ENCODE measurements around the gene DNAJC30. TPM values are rescaled to one million over a fixed set of nuclear protein-coding genes. Genes with fewer than 3 reads are reported as not detected.

Gene DNAJC30
- 20.2 TPM for polyA plus RNA-seq (2012; ENCODE audit: insufficient read depth, insufficient read length, low read depth)

DNA sequence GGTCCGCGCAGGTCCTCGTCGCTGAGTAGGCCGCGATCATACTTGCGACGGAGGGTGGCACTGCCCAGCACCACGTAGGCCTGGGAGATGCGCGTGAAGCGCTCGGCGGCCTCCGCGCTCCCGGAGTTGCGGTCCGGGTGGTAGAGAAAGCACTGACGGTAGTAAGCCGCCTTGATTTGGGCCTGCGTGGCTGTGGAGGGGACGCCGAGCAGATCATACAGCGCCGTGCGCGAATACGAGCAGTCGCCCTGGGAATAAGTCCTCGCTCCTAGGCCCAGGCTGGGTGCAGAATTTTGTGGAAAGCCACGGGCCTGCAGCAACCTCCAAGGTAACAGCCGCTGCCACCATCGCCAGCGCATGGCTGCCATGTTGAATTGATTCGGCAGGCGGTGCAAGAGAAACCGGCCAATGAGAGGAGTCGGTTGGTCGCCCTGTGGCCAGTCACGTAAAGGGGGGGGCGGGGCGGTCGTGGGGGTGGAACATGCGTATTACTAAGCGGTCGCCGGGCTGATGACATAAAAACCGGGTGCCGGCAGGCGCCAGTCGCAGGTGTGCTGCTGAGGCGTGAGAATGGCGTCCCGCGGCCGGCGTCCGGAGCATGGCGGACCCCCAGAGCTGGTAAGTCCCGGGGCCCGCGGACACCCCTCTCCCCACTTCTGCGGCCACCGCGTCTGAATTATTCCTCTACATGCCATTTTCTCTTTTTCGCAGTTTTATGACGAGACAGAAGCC is at the start of gene DNAJC30, which contains the start of gene BUD23:
TSS of gene DNAJC30 (minus strand) at position 398 of the 732 bp plus-strand sequence. CDS start at position 368, 30 bp downstream.
TSS of gene BUD23 (plus strand) at position 542 of the 732 bp plus-strand sequence. CDS start at position 571, 29 bp downstream.
- H3K4me1 ChIP-seq, result no peaks in the 10 kb centered on the region
- H3K36me3 ChIP-seq, result peaks cover 20% of the 10 kb centered on the region
- no peaks in the 10 kb centered on the region for H3K9me3 ChIP-seq
- TF ChIP-seq, protein P1, sequence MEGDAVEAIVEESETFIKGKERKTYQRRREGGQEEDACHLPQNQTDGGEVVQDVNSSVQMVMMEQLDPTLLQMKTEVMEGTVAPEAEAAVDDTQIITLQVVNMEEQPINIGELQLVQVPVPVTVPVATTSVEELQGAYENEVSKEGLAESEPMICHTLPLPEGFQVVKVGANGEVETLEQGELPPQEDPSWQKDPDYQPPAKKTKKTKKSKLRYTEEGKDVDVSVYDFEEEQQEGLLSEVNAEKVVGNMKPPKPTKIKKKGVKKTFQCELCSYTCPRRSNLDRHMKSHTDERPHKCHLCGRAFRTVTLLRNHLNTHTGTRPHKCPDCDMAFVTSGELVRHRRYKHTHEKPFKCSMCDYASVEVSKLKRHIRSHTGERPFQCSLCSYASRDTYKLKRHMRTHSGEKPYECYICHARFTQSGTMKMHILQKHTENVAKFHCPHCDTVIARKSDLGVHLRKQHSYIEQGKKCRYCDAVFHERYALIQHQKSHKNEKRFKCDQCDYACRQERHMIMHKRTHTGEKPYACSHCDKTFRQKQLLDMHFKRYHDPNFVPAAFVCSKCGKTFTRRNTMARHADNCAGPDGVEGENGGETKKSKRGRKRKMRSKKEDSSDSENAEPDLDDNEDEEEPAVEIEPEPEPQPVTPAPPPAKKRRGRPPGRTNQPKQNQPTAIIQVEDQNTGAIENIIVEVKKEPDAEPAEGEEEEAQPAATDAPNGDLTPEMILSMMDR (IDR thresholded peaks at IDR 0.05; ENCODE audit: low read depth, low read length), result no peak
- peak within 1 kb of the TSS; percentile 83 for H3K4me3 ChIP-seq (ENCODE audit: low read depth, low read length)
- no peaks in the 10 kb centered on the region for H3K27me3 ChIP-seq
- peak; percentile 99 for DNase-seq

DNA sequence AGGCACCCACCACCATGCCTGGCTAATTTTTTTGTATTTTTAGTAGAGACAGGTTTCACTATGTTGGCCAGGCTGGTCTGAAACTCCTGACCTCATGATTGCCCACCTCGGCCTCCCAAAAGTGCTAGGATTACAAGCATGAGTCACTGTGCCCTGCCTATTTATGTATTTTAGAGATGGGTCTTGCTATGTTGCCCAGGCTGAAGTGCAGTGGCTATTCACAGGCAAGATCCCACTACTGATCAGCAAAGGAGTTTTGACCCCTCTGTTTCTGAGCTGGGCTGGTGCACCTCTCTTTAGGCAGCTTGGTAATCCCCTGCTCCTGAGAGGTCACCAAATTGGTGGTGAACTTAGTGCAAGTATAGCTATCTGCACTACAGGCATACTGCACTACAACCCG is 49.1 kb upstream of the DNAJC30 start:
- no peaks in the 10 kb centered on the region for H3K4me1 ChIP-seq
- no peaks in the 10 kb centered on the region for H3K36me3 ChIP-seq
- TF ChIP-seq, protein P1 (IDR thresholded peaks at IDR 0.05; ENCODE audit: low read depth, low read length), result no peak
- no peak for DNase-seq
- no peaks in the 10 kb centered on the region for H3K9me3 ChIP-seq
- no peak overlapping the region for H3K4me3 ChIP-seq (ENCODE audit: low read depth, low read length)
- H3K27me3 ChIP-seq, result no peaks in the 10 kb centered on the region; the same call in 1 of the 2 replicates

DNA sequence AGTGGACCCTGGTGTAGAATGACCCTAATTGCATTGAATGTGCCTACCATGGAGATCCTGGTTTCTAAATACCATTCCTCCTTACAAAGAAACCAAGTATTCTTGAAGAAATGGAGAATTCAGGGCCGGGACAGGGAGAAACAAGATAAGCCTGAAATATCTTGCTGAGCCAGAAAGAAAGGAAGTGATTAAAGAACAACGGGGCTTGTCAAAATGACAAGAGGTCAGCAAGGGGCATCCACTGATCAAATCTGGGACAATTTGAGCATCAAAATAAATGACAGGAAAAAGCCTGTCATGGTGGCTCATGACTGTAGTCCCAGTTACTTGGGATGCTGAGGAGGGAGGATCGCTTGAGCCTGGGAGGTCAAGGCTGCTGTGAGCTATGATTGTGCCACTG is 47.2 kb upstream of the DNAJC30 start:
- no peaks in the 10 kb centered on the region; the same call in 1 of the 2 replicates for H3K27me3 ChIP-seq
- H3K9me3 ChIP-seq, result no peaks in the 10 kb centered on the region
- H3K4me3 ChIP-seq (ENCODE audit: low read depth, low read length), result no peak overlapping the region
- H3K36me3 ChIP-seq, result no peaks in the 10 kb centered on the region
- H3K4me1 ChIP-seq, result no peaks in the 10 kb centered on the region
- DNase-seq, result no peak
- TF ChIP-seq, protein P1 (IDR thresholded peaks at IDR 0.05; ENCODE audit: low read depth, low read length), result no peak

DNA sequence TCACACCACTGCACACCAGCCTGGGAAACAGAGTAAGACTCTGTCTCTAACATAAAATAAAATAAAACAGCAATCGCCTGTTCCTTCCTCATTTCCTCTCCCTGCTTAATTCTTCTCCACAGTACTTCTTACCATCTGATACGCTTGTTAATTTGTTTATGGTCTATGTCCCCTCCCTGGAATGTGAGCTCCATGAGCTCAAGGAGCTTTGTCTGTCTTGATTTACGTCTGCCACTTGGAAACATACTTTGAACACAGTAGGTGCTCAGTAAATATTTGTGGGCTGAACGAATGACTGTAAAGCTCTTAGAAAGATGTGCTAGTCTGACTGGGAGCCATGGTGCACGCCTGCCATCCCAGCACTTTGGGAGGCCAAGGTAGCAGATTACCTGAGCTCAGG is 45.3 kb upstream of the DNAJC30 start:
- TF ChIP-seq, protein P1 (IDR thresholded peaks at IDR 0.05; ENCODE audit: low read depth, low read length), result no peak

DNA sequence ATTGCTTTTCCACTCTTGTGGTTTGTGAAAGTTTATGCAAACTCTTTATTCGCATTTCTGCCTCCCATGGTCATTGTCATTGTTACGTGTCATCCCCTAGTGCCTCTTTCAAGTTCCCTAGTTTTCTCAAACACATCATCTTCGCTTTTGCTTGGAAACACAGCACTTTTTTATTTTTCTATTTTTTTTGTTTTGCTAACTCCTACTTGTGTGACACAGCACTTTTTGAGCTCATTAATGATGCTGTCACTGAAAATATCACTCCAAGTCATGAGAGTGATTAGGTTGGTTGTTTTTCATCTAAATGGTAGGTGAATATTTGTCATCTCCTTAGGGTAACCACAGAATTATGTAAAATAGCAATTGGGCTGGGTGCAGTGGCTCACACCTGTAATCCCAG is 44.7 kb upstream of the DNAJC30 start:
- Histone ChIP-seq H3K4me3 (ENCODE audit: low read depth, low read length) (no peak overlapping the region), H3K4me1 (no peaks in the 10 kb centered on the region), H3K9me3 (no peaks in the 10 kb centered on the region), H3K27me3 (no peaks in the 10 kb centered on the region; the same call in 1 of the 2 replicates), H3K36me3 (no peaks in the 10 kb centered on the region)
- TF ChIP-seq, protein P1 (IDR thresholded peaks at IDR 0.05; ENCODE audit: low read depth, low read length), result no peak
- DNase-seq, result no peak

More for the DNA sequence above, 45.3 kb upstream of the DNAJC30 start:
- H3K27me3 ChIP-seq, result no peaks in the 10 kb centered on the region; the same call in 1 of the 2 replicates
- DNase-seq, result no peak
- no peaks in the 10 kb centered on the region for H3K9me3 ChIP-seq
- no peaks in the 10 kb centered on the region for H3K36me3 ChIP-seq
- H3K4me3 ChIP-seq (ENCODE audit: low read depth, low read length), result no peak overlapping the region
- H3K4me1 ChIP-seq, result no peaks in the 10 kb centered on the region

DNA sequence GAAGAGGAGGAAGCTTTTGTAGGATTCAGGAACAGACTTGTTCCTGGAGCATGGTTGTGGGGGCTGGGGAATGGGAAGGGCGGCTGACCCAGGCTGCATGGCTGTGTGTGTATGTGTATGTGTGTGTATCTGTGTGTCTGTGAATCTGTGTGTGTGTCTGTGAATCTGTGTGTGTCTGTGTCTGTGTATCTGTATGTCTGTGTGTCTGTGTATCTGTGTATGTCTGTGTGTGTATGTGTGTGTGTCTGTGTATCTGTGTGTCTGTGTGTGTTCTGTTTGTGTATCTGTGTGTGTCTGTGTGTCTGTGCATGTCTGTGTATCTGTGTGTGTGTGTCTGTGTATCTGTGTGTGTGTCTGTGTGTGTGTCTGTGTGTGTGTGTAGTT is 42.8 kb upstream of the DNAJC30 start:
- Histone ChIP-seq H3K27me3 (no peaks in the 10 kb centered on the region; the same call in 1 of the 2 replicates), H3K36me3 (no peaks in the 10 kb centered on the region), H3K4me1 (no peaks in the 10 kb centered on the region), H3K9me3 (no peaks in the 10 kb centered on the region), H3K4me3 (ENCODE audit: low read depth, low read length) (no peak overlapping the region)
- TF ChIP-seq, protein P1 (IDR thresholded peaks at IDR 0.05; ENCODE audit: low read depth, low read length), result no peak
- DNase-seq, result no peak
